Middle frontal gyrus (tissue), 1 donor: Measurements from ENCODE around the gene AQR.
"Not testable (repeated sequence)": the region's sequence is repeated elsewhere in the genome, so short reads cannot be mapped to it uniquely, and the experiment has no call there.

Experiments
- DNase-seq: peaks from one replicate; pipeline ENCODE4 v3.0.0-alpha.2; 2015; ENCODE audit warnings: low spot score; ENCODE audit errors: extremely low spot score

Gene AQR

GRCh38 chr15:34953851-34954250 lies 15.7 kb downstream of the AQR start:
- DNase-seq, result no peak

GRCh38 chr15:34952481-34952880 lies 17.1 kb downstream of the AQR start:
- DNase-seq, result no peak

DNA sequence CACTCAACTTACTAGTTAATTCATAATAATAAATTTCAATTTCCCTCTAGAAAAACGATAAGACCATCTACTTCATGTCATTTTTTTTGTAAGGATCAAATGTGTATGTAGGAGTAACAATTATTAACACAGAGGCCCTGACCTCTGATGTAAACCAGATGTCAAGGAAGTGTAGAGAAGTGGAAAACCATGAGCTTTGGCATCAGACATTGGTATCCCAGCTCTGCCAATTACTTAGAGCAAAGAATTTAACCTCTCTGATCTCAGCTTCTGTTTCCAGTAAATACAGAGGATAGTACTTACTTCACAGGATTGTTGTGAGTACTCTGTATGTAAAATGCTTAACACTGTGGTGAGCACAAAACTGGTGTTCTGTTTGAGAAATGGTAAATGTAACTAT lies 17.5 kb downstream of the AQR start:
- DNase-seq, result no peak

DNA sequence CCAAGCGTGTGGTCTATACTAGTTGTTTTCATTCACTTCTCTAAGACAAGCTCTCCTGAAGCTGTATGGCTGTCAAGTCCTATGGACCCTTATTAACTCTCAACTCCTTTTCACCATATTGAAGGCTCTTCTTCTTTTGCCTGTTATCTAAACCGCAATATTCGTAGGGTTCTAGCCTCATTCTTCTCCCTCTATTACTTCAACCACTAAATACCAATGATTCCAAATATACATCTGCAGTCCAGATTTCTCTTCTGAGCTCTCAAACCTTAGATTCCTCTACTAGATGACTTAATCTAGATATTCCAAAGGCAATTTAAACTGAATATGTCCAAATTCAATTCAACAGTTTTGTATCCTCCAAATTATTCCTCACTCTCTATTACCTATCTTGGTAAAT lies 24.6 kb downstream of the AQR start:
- DNase-seq, result no peak

DNA sequence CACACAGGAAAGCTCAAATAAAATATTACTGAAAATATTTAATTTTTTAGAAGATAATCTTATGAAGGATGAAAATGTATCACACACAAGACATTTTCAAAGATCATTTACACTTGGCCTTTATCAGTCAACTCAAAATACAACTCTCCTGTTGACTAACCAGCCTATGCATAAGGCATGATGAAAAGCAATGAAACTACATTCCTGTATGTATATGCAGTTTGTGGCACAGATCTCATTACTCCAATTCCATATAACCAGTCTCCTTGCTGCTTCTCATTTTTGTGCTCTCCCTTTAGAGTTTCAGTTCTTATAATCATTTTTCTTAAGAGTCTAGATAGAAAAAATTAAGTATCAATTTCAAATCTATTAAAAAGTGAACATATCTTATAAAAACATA lies 25.8 kb downstream of the AQR start:
- DNase-seq, result no peak

- not testable (repeated sequence) for DNase-seq
Observed at GRCh38 chr15:34943264-34943663, 26.3 kb downstream of the AQR start.

DNA sequence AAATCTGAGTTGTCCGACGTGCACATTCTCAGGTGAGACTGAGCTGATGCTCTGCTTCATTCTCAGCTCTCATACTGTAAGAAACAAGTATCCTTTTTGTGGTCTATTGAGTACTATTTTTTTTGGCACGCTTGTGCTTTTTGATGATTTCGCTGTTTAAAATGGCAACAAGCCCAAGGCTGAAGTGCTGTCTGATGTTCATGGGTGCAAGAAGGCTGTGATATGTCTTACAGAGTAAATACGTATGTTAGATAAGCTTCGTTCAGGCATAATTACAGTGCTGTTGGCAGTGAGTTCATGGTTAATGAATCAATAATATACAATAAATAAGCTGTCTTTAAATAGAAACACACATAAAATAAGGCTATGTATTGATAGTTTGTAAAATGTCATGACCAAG lies 27.2 kb downstream of the AQR start:
- no peak for DNase-seq

DNA sequence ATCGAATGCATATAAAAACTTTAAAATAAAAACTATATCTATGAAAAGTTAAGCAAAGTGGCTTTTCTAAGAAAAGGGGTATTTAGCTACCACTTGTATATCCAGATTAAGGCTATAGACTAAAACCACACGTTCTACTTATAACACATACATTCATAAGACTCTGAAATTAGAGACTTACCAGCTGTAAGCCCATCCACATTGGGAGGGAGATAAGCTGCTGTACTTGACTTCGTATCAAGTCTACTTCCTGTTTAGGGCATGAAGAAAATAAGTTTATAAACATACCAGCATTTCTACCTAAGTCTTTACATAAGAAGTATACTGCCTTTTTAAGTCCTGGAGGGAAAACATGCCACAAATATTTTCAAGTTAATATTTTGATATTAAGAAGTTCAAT lies 27.7 kb downstream of the AQR start:
- no peak for DNase-seq

DNA sequence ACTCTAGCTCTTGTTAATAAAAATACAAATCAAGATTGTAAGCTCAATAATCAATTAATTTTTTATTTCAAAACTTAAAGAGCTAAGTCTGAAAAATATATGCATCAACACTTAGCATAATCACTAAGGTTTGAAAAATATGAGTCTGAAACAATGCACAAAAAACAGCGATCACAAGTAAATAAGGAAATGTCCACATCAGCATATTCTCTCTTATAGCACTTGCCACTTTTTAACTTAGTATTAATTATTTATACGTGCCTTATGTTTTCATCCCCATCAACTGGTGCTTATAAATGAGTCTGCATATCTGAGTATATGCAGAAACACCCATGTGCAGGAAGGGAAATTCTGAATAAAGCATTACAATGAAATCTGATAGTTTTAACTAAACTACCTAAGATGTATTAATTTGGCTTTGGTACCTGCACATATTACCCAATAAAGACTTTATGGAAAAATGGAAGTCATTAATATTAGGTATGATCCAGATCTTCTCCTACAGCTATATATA lies 28.3 kb downstream of the AQR start:
- no peak for DNase-seq

DNA sequence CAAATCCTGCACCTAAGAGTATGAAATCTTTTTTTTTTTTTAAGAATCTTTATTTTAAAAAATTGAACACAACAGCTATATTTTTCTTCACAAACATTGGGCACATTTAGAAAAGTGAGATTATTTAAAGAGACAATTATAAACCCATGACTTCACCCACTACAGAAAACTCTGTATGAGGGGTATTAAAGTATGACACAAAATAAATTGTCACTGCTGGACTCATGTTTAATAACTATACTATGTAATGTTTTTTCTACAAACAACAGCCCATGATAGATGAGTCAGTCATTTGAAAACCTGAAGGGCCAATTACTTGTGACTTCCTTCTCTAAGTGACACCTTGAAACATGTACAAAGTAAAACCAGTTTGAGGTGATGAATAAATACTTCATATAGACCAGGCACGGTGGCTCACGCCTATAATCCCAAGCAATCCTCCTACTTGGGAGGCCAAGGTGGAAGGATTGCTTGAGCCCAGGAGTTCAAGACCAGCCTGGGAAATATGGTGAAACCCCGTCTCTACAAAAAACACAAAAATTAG lies 36.0 kb downstream of the AQR start:
- DNase-seq, result no peak

DNA sequence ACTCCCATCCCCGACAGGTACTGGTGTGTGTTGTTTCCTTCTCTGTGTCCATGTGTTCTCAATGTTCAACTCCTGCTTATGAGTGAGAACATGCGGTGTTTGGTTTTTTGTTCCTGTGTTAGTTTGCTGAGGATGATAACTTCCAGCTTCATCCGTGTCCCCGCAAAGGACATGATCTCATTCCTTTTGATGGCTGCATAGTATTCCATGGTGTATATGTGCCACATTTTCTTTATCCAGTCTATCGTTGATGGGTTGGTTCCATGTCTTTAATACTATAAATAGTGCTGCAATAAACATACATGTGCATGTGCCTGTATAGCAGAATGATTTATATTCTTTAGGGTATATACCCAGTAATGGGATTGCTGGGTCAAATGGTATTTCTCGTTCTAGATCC lies 41.2 kb downstream of the AQR start:
- DNase-seq, result not testable (repeated sequence)

- DNase-seq, result no peak
Observed at GRCh38 chr15:34927726-34928125, 41.8 kb downstream of the AQR start.

- no peak for DNase-seq
Observed at GRCh38 chr15:34914317-34914716, 55.2 kb downstream of the AQR start.

DNA sequence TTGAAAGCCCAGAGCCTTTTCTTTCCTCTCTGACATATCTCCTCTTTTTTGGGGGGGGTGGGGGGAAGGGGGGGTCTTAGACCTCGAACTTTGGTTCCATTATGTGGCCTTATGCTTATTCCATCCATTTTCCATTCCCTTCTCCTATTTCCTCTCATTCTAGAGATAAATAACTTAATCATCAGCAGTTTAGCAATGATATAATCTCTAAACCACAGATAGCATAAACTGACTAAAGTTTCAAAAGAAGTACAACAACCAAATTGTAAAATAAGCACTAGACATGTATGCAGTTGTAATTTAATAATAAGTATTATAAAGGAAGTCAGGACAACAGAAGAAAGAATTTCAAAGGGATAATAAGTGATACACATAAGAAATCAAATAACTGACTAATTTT lies 64.5 kb downstream of the AQR start:
- no peak for DNase-seq

DNA sequence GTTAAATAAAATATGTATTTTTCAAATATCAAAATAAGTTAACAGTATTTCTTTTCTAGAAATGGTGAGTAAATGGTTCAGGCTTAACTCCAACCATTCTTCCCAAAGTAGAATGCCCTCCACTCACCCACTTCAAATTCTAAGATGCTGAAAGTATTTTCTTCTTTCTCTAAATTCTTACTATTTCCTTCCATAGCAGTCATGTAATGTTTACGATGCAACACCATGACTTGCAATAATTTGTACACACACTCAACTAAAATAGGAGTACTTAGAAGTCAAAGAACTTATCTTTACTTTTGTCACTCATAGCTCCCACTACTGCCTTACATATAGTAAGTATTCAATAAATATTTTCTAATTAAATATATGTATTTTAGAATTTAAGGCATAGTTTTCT lies 65.0 kb downstream of the AQR start:
- no peak for DNase-seq

GRCh38 chr15:34900748-34901147 lies 68.8 kb downstream of the AQR start:
- no peak for DNase-seq

DNA sequence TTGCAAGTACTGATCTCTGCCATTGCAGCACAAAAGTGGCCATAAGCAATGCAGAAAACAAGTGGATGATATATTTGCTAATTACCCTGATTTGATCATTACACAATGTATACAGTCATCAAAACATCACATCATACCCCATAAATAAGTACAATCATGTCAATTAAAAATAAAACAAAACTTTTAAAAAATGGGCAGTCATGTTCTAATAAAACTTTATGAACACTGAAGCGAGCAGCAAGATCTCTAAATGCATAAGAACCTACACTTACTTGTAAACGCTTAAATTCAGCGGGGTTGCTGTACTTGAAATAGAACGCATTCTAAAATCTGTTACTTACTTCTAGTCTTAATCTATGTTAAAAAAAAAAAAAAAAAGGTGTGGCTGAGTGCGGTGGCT lies 73.4 kb downstream of the AQR start:
- no peak for DNase-seq

- no peak for DNase-seq
Observed at GRCh38 chr15:34893967-34894366, 75.6 kb downstream of the AQR start.

DNA sequence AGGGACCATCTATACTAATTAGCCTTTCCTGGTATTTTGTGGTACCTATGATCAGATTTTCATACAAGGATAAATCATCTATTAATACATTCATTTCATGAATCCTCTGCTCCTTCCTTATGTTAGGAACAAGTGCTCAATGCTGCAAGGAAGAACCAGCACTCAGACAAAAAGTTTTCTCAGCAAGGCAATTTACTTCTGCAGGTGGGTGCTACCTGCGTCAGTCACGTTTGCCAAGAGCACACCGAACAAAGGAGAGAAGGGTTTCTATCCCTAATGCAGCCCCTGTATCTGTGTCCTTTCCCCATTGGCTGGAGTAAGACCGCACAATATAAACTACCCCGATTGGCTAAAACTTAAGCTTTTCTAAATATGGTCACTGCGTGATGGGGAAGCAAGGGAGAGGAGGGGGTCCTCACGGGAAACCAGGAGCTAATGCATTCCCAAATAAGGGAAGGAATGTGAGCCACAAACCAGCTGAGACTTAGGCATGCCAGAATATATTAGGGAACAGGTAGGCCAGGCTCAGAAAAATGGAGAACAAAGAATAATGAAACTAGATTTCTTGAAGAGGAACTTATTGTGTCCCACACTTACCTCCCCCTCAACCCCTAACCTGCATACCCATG lies 76.5 kb downstream of the AQR start:
- DNase-seq, result no peak

DNA sequence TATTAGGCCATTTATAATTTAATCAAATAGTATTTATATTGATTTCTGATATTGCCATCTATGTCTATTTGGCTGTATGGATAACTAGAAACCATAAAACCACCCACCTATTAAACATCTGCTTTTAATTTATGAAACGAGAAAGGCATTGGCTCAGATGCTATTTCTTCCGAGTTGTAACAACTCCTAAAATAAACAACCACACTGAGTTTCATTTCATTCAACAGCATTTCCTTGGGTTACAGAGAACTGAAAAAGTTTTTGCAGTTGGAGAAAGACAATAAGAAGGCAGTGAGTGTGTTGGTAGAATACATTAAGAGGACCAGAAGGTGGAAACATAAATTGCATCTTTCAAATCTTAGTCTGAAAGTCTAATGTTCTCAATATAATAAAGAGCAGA lies 79.1 kb downstream of the AQR start:
- DNase-seq, result no peak

GRCh38 chr15:34889476-34889875 lies 80.1 kb downstream of the AQR start:
- DNase-seq, result no peak

DNA sequence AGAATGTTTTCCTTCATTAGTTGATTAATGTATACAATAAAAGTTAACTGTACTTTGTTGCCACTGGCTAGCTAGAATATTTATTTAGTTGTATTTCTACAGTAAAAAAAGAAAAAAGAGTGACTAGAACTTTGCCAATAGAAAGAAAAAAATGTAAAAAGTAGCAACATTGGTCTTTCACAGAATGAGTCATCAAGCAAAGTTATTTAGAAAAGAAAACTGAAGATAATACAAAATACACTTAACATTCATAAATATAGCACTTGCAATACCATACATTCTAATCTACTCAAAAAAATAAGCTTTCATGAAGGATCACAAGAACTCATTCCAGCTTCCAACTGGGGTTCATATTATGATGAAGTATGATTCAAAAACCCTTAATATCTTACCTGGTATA lies 83.4 kb downstream of the AQR start:
- no peak for DNase-seq

GRCh38 chr15:34883633-34884032 lies 85.9 kb downstream of the AQR start:
- no peak for DNase-seq

GRCh38 chr15:34883042-34883441 lies 86.5 kb downstream of the AQR start:
- no peak for DNase-seq
